Lung (tissue), 12 donors: ENCODE measurements around the gene PITHD1. TPM values are rescaled to one million over a fixed set of nuclear protein-coding genes. Genes with fewer than 3 reads are reported as not detected.
"Not testable (repeated sequence)": the region's sequence is repeated elsewhere in the genome, so short reads cannot be mapped to it uniquely, and the experiment has no call there.

Source experiments
- ATAC-seq: fragments of 200-7000 bp; cut with Tn5 transposase; one replicate; pipeline ENCODE4 v1.9.1; 2020; ENCODE audit warnings: moderate number of reproducible peaks; ENCODE audit not compliant: insufficient read depth, low FRiP score
- DNase-seq, 3 donors: peaks; one replicate each; pipeline ENCODE4 v3.0.0-alpha.2; 2013 to 2017
- H3K27ac ChIP-seq, 2 donors: one replicate each; pipeline ENCODE4 v1.5.1; 2013; ENCODE audit warnings: mild to moderate bottlenecking in 2 of 2, moderate library complexity in 2 of 2, control low read depth in 1 of 2, inconsistent platforms in 1 of 2, low read depth in 1 of 2, low read length in 1 of 2
- H3K27me3 ChIP-seq, 3 donors: one replicate each; pipeline ENCODE4 v1.5.1; 2013; ENCODE audit warnings: low read length in 2 of 3; ENCODE audit not compliant: control insufficient read depth in 3 of 3, insufficient read depth in 3 of 3
- H3K36me3 ChIP-seq, 4 donors: one replicate each; pipeline ENCODE4 v1.5.1; 2013; ENCODE audit warnings: low read length in 4 of 4, mild to moderate bottlenecking in 1 of 4, moderate library complexity in 1 of 4; ENCODE audit not compliant: control insufficient read depth in 4 of 4, insufficient read depth in 4 of 4
- H3K4me1 ChIP-seq, 5 donors: one replicate each; pipeline ENCODE4 v1.5.1; 2013; ENCODE audit warnings: low read length in 5 of 5, mild to moderate bottlenecking in 2 of 5, moderate library complexity in 1 of 5; ENCODE audit not compliant: control insufficient read depth in 5 of 5, insufficient read depth in 5 of 5
- H3K4me3 ChIP-seq: one replicate; pipeline ENCODE4 v1.5.1; 2013; ENCODE audit warnings: mild to moderate bottlenecking, control low read depth, moderate library complexity
- H3K9ac ChIP-seq, 2 donors: one replicate each; pipeline ENCODE4 v1.5.1; 2013; ENCODE audit warnings: low read length in 2 of 2, control low read depth in 1 of 2; ENCODE audit not compliant: insufficient read depth in 1 of 2
- H3K9me3 ChIP-seq, 4 donors: one replicate each; pipeline ENCODE4 v1.5.1; 2013; ENCODE audit warnings: low read length in 3 of 4, mild to moderate bottlenecking in 1 of 4, moderate library complexity in 1 of 4; ENCODE audit not compliant: control insufficient read depth in 4 of 4, insufficient read depth in 3 of 4
- CTCF ChIP-seq: IDR thresholded peaks from 2 replicates; pipeline ENCODE4 v1.5.1; 2012; ENCODE audit warnings: mild to moderate bottlenecking; ENCODE audit errors: control extremely low read depth, extremely low read depth
- WGBS, 2 donors: extraction: QIAGEN DNeasy Blood & Tissue Kit; methylation state at CpG; one replicate each; pipeline ENCODE4 v1.1.7; 2013; 5-methylcytosine and 5-hydroxymethylcytosine counted together
- polyA plus RNA-seq, 2 donors: library from polyadenylated mRNA; stranded (reverse); fragments of 200-250 nt; gene quantifications; one replicate each; pipeline ENCODE4 v1.2.1, GENCODE V29; 2013
- total RNA-seq, 2 donors: library from RNA; depleted of rRNA in 1 of 2; stranded (reverse); fragments of >200 nt in 1 of 2; gene quantifications; one replicate each; pipeline ENCODE4 v1.2.1, GENCODE V29; 2014 to 2021
- donor health status: control.
- donor health status: control.
- donor health status: Bipolar disorder and iron deficiency.
- donor health status: healthy.
- donor health status: DM: yes; HTN: yes; CAD: no.

PITHD1 gene
- total and polyA plus RNA-seq, 4 donors, result 39.2 to 55.7 (median 47.4) TPM

DNA sequence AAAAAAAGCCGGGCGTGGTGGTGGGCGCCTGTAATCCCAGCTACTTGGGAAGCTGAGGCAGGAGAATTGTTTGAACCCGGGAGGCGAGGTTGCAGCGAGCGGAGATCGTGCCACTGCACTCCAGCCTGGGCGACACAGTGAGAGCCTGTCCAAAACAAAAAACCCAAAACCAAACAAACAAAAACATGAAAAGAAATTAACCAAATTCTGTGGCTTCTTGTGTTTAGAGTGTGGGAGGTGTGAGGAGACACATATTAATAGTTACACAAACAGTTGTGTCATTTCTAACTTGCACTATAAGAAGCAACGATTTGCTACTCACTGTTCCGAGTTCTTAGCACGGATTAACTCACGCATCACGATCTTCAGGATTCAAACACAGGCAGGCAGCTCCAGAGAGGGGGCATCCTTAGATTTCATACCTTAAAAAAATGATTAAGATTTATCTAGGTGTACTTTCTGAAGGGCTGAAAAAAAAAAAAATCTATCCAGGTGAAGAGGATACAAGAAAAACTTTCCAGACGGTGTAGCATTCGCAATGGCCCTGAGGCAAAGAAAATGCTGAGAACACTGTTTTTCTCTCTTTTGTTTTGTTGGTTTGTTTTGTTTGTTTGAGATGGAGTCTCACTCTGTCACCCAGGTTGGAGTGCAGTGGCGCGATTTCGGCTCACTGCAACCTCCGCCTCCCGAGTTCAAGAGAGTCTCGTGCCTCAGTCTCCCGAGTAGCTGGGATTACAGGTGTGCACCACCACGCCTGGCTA is 47.7 kb downstream of the PITHD1 start:
- H3K36me3 ChIP-seq, result no peaks in the 10 kb centered on the region
- peak overlapping the region; percentile 22 to 95 for H3K27ac ChIP-seq
- 62 to 70% methylated on average over 22 to 24 of the region's 24 CpGs for WGBS, 2 donors
- H3K4me3 ChIP-seq, result peak overlapping the region; percentile 24
- peak overlapping the region in 1 of 2 donors; percentile 76 for H3K9ac ChIP-seq
- DNase-seq, result peak in 2 of 3 donors; percentile 17 to 25
- ATAC-seq, result no peak
- no peaks in the 10 kb centered on the region for H3K9me3 ChIP-seq
- H3K4me1 ChIP-seq, result peaks cover 0 to 9% (median 0%) of the 10 kb centered on the region in 5 donors
- no peaks in the 10 kb centered on the region for H3K27me3 ChIP-seq
- TF ChIP-seq CTCF, result no peak

DNA sequence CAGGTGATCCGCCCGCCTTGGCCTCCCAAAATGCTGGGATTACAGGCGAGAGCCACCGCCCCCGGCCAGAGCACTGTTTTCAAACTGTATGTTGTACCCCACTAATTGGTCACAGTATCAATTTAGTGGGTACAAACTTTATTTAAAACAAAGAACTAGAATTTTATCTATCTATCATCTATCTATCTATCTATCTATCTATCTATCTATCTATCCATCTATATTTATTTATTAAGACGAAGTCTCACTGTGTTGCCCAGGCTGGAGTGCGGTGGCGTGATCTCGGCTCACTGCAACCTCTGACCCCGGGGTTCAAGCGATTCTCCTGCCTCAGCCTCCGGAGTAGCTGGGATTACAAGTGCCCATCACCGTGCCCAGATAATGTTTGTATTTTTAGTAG is 48.4 kb downstream of the PITHD1 start:
- H3K27ac ChIP-seq, result not testable (repeated sequence)

GRCh38 chr1:23827717-23828116 is 49.5 kb downstream of the PITHD1 start:
- Histone ChIP-seq H3K9ac (no peak overlapping the region), H3K36me3 (no peaks in the 10 kb centered on the region), H3K4me3 (no peak overlapping the region), H3K27me3 (peaks cover 0 to 3% (median 0%) of the 10 kb centered on the region in 3 donors), H3K4me1 (peaks cover 0 to 9% (median 0%) of the 10 kb centered on the region in 5 donors), H3K9me3 (no peaks in the 10 kb centered on the region), H3K27ac (no peak overlapping the region)
- TF ChIP-seq CTCF, result no peak
- WGBS, 2 donors, result 81 to 86% methylated on average over 1 of the region's 1 CpG
- ATAC-seq (no peak), DNase-seq (no peak)

More for the DNA sequence above, 48.4 kb downstream of the PITHD1 start:
- not testable (repeated sequence) for ATAC-seq, H3K9me3 ChIP-seq, H3K4me3 ChIP-seq, DNase-seq, H3K36me3 ChIP-seq, H3K9ac ChIP-seq, H3K4me1 ChIP-seq, H3K27me3 ChIP-seq
- 96 to 98% methylated on average over 13 of the region's 13 CpGs for WGBS, 2 donors

- 87 to 91% methylated on average over 6 of the region's 6 CpGs for WGBS, 2 donors
- H3K4me3 ChIP-seq, H3K27me3 ChIP-seq, H3K36me3 ChIP-seq, H3K27ac ChIP-seq, H3K9me3 ChIP-seq, H3K9ac ChIP-seq, ATAC-seq, H3K4me1 ChIP-seq, DNase-seq: not testable (repeated sequence)
These were observed 55.9 kb downstream of the PITHD1 start for GRCh38 chr1:23834156-23834555.
